GM12801 (cell line): ENCODE measurements around the gene RIC8A.

Source experiments
- CTCF ChIP-seq: IDR thresholded peaks from one replicate; pipeline ENCODE4 v1.5.1; 2011; ENCODE audit warnings: control low read depth; ENCODE audit not compliant: insufficient read length; ENCODE audit errors: extremely low read depth

The RIC8A gene

GRCh38 chr11:255176-255575, 47.7 kb downstream of the RIC8A start:
- no peak for TF ChIP-seq CTCF

- TF ChIP-seq CTCF: no peak
Observed at GRCh38 chr11:255816-256215, 48.3 kb downstream of the RIC8A start.

GRCh38 chr11:256952-257737, 49.6 kb downstream of the RIC8A start:
- no peak for TF ChIP-seq CTCF

GRCh38 chr11:257766-258493, 50.4 kb downstream of the RIC8A start:
- no peak for TF ChIP-seq CTCF

- no peak for TF ChIP-seq CTCF
Observed at GRCh38 chr11:259413-259812, 51.9 kb downstream of the RIC8A start.

- no peak for TF ChIP-seq CTCF
Observed at GRCh38 chr11:261624-262023, 54.1 kb downstream of the RIC8A start.
